Islet precursor cell (in vitro differentiated cells): ENCODE measurements around the gene HEBP1.

Source experiments
- DNase-seq: peaks from one replicate; pipeline ENCODE4 v3.0.0-alpha.2; 2018

HEBP1 gene

DNA sequence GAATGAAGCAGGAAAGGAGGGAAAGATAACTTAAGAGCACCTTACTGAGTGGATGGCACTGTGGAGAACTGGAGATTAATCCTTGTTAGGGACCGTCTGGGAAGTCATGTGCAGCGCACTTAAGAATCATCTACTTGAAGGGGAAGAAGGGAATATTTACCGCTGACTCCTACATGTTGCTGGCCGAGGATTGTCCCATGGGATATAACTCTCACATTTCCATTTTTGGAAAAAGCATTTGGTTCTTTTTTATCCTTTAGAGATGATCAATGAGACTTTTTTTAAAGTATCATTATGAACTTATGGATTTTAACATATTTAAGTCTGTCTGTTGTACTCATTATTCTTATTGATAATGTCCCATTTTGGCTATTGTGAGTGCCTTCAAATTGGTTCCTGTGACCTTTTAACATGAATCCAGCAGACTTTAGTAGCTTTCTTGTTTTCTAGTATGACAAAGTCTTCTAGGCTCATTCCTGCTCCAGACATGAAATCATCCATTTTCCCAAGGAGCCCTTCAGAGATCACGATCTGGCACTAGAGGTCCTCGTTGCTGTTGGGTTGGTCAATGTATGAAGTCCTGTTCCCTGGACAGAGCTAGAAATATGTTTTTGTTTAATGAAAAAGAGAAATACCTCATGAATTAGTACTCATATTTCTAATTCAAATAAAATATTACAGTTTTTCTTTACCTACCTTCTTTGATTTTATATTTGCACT is 23.9 kb upstream of the HEBP1 start:
- DNase-seq: no peak

DNA sequence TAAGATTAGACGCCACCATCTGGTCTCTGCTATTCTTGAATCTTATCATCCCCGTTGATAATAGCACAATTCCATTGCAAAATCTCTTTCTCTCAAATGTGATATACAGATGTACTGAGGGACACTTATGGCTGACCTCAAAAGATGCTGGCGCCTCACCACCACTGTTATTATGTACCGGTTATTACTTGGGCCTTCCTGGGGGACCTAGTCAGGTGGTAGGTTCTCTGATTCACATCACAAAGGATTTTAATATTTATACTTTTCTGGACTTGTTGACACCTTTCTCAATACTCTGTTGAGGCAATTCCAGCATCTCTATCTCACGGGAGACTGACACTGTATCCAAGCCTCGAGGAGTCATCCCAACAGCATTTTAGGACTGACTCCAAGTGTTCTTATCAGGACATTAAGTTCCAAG is 22.8 kb upstream of the HEBP1 start:
- no peak for DNase-seq

DNA sequence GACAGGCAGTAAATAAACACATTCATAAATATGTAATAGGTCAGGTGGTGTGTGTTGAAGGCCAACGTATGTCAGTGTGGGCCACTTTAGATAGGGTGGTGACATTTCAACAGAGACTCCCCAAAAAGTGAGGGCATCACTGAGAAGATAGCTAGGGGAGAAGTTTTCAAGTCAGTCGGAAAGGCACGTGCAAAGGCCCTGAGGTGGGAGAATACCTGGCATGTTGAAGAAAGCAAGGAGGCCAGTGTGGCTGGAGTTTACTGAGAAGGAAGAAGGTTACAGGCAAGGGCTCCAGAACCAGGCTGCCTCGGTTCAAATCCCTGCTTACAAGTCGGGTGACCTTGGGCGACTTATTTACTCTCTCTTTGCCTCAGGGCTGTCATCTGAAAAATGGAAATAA is 11.0 kb upstream of the HEBP1 start:
- no peak for DNase-seq

DNA sequence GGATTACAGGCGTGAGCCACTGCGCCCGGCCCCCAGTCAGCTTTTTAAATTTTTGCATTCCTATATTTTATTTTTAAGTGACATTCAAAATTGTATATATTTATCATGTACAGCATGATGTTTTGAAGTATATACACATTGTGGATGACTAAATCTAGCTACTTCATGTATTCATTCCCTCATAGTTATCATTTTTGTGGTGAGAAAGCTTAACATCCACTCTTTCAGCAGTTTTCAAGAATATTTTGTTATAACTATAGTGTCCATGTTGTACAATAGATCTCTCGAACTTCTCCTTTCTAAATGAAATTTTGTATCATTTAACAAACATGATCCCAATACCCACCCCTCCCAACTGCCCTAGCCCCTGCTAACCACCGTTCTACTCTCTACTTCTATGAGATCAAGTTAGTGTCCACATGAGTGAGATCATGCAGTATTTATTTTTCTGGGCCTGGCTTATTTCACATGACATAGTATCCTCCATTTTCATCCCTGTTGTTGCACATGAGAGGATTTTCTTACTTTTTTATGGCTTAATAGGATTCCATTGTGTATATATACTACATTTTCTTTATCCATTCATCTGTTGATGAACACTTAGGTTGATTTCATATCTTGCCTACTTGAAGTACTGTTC is 8.8 kb upstream of the HEBP1 start:
- DNase-seq: no peak

DNA sequence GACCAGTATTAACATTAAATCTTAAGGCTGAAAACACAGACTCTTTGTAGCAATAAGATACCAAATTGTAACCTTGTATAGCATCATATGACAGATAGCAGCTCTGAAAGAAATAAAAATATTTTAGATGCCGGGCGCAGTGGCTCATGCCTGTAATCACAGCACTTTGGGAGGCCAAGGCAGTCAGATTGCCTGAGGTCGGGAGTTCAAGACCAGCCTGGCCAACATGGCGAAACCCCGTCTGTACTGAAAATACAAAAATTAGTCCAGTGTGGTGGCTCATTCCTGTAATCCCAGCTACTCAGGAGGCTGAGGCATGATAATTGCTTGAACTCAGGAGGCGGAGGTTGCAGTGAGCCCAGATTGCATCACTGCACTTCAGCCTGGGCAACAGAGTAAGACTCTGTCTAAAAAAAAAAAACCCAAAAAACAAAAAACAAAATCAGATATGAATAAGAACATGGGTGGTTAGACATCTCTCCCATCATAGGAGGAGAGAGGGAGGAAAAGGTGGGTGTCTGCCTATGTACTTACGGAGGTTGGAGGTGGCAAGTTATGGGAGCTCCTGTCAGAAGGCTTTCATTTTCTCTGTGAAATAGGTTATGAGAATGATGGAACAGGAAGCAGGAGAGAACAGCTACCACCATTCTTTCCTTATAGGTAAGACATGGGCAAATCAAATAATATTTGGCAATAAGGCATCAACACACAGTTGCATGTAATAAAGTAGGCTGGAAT is 7.6 kb upstream of the HEBP1 start:
- DNase-seq: no peak

DNA sequence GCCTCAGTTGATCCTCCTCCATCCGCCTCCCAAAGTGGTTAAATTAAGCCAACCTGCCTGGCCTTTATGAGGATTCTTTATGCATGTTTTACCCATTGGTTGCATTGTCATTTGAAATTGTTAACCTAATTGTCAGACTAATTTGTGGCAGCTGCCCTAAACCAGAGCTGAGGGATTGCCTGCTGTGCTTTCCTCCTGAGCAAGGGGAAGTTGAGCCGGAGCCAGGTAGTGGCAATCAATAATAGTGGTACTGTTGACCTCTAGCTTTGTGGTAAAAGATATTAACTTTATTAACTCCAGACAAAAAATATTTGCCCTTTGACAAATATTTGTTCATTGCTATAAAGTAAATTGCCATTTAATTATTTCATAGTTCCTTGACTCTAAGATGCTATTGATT is 5.6 kb upstream of the HEBP1 start:
- DNase-seq: no peak

DNA sequence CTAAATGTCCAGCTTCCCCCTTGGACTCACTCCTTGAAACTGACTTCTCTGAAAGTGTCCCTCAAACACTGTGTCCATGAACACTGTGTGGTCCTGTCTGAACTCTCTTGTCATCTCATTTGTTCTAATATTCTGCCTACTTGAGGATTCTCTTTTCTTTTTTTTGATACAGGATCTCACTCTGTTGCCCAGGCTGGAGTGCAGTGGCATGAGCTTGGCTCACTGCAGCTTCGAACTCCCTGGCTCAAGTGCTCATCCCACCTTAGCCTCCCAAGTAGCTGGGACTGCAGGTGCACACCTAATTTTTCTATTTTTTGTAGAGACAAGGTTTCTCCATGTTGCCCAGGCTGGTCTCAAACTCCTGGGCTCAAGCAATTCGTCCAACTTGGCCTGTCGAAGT is 4.9 kb upstream of the HEBP1 start:
- DNase-seq: no peak

DNA sequence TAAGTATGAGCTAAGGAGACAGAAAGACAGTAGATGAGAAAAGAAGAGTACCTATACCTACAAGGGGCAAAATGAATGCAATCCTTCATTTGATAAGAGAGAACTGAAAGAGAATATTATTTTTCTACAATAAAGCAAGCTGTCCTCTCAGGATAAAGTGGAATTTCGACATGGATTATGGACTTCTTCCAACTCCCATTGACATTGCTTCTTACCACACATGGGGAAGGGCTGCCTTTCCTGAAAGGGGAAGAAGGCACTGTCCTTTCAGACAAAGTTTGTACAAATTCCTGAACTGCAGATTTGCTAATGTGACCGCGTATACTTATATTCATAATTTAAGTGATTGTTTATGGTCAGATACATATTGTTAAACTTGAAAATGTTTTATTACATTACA is 4.3 kb upstream of the HEBP1 start:
- no peak for DNase-seq

DNA sequence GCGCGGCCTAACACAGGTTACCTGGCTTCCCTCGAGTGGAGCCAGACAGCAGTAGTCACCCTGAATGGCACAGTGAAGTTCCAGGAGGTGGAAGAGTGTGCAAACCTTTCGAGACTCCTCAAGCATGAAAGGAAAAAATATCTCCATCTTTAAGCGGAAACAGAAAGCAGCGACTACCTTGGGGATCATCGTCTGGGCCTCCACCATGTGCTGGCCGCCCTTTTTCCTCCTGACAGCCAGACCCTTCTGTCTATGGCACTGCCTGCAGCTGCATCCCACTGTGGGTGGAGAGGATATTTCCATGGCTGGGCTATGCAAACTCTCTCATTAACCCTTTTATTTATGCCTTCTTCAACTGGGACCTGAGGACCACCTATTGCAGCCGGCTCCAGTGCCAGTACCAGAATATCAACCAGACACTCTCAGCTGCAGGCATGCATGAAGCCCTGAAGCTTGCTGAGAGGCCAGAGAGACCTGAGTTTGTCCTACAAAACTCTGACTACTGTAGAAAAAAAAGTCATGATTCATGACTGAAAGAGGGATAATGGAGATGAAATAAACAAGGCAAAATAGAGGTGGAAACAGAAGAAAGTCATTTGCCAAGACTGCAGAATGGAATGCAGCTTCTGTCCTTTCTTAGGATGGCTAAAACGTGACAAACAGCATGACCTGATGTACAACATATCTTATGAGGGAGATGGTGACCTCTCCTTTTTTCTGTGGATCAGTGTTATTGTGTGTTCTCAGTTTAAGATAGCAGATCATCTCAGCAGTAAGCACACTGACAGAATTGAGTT is 2.4 kb upstream of the HEBP1 start:
- no peak for DNase-seq

DNA sequence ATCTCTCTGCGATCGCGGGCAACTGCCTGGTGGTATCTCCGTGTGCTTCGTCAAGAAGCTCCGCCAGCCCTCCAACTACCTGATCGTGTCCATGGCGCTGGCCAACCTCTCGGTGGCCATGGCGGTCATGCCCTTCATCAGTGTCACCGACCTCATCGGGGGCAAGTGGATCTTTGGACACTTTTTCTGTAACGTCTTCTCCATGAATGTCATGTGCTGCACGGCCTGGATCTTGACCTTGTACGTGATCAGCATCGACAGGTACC is 1.6 kb upstream of the HEBP1 start:
- no peak for DNase-seq

DNA sequence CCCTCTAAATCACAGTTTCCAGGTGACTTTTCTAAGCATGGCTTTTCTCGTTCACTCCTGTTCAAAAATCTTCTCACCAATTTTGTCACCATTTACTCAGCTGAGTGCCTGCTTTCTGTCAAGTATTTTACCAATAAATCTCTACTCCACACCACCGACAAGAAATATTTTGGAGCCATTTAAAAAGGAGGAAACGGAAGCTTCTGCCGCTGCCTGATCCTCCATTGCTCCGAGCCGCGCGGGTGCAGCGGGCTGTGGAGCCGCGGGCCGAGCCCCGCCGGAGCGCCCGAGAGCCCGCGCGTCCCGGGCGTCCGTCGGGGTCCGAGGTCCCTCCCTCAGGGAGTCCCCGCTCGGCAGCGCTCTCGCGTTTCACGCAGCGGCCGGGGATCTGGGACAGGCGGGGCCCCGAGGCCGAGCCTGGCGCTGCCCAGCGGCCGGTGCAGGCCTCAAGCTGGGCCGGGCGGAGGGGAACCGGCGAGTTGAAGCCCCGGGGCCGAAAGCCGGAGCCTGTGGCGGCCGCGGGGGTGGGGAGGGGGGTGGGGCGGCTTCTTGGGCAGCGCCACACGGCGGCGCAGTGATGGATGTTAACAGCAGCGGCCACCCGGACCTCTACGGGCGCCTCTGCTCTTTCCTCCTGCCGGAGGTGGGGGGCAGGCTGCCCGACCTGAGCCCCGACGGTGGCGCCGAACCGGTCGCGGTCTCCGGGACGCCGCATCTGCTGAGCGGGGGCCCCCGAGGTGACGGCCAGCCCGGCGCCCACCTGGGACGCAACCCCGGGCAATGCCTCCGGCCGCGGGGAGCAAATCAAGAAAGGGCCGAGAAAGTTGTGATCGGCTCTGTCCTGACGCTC is 1.1 kb upstream of the HEBP1 start:
- peak; percentile 89 for DNase-seq

DNA sequence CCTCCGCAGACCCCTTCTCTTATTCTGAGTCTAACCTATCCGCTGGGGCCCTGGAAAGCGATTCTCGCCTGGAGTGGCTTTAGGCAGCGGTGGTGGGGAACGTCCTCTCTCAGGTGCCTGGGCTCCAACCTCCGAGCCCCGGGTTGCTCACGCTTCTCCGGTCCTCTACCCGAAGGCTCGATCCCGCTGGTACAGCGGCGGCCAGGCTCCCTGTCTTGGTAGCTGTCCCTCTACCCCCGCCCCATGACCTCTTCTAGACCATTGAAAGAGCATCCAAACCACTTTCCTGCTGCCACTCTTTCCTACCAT is 505 bp upstream of the HEBP1 start:
- DNase-seq: no peak

DNA sequence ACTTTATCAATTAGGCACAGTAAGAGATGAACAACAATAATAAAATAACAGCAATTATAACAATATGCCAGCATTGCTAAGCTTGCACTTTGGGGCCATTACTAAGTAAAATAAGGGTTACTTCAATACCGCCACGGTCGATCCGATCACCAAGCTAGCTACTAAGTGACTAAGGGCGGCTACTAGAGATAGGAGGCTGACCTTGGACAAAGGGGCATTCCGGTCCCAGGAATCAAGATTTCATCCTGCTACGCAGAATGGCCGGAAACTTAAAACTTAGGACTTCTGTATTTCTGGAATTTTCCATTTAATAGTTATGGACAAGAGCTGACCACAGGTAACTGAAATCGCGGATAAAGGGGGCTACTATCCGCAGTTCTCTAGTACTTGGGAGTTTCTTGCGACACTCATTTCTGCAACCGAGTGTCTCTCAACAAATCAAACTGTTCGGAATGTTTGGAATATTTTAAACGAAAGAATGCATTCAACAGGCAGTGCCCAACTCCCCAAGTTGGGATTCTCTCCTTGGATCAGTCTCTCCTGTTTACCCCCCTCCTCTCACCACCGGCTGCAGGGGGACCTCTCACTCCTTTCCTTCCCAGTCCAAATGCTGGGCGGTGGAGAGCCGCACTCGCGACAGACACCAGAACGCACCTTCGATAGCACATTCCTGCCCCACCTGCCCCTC is 650 bp downstream of the HEBP1 start:
- no peak for DNase-seq

DNA sequence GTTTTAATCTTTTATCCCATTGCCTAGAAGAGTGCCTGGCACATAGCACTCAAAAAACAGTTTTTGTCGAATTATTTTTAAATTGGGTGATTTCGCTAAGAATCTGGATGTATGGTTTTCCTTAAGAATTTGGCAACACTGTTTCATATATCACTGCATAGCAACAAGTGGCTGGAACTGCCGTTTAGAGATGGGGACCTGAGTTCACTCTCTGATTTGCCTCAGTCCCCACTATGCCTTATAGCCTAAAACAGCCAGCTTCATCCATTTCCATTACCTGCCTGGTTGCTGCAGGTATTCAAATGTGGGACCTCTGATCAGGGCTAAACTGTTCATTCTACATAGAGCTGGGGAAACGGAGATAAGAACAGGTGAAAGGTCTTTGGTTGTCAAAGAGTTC is 1.8 kb downstream of the HEBP1 start:
- DNase-seq: no peak

DNA sequence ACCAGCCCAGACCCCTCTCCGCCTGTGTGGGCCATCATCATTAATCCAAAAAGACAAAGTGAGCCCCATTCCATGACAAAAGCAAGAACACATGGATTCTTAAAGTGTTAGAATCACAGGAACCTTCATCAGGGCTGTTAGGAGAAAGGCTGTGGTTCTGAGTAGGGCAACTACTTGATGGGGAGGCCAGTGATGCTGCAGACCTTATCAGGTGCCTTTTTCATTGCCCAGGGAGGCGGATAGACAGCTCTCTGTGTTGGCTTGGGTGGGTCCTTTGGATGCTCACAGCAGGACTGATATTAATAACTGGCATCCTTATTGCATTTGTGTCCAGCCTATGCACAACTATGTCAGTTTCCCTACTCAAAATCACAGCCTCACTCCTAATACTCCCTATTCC is 2.3 kb downstream of the HEBP1 start:
- no peak for DNase-seq

DNA sequence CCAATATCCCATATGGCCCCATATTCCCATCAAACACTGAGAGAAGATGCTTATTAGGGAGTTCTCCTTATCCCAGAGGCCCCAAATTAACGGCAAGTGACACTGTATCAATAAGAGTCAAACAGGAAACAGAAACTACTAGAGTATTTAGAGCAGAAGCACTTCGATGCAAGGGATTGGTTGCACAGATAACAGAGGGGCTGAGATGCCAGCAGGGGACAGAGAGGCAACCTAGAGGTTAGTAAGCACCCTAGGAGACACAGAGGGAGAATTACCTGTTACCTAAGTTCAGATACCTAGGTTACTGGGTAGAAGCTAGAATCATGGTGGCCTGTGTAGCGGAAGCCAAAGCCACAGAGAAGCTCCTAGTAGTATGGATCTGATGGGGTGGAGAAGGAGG is 2.9 kb downstream of the HEBP1 start:
- DNase-seq: no peak

DNA sequence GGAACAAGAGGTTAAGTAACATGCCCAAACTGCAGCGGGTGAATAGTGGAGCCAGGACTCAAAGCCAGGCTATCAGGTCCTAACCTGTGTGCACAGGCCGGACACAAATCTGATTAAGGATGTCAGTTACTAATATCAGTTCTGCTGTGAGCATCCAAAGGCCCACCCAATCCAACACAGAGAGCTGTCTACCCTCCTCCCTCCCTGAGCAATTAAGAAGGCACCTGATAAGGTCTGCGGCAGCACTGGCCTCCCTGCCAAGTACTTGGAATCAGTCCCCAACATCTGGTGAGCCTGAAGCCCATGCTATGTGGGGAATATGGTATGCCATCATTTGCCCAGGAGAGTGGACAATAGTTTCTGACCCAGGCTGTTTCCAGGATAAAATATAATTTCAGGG is 3.9 kb downstream of the HEBP1 start:
- DNase-seq: no peak

DNA sequence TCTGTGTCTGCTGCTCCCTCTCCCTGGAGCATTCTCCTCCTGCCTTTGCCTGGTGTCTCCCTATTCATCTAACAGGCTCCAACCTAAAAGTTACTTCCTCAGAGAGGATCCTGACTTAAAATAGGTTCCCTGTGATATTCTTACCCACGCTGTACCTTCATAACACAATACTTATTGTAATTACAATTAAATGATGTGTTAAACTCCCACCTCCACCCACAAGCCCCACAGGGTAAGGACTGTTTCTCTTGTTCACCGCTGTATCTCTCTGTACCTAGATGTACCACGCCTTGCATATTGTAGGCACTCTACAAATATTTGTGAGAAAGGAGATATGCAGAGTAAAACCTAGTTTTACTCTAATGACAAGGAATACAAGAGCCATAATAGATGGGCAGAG is 5.0 kb downstream of the HEBP1 start:
- no peak for DNase-seq

DNA sequence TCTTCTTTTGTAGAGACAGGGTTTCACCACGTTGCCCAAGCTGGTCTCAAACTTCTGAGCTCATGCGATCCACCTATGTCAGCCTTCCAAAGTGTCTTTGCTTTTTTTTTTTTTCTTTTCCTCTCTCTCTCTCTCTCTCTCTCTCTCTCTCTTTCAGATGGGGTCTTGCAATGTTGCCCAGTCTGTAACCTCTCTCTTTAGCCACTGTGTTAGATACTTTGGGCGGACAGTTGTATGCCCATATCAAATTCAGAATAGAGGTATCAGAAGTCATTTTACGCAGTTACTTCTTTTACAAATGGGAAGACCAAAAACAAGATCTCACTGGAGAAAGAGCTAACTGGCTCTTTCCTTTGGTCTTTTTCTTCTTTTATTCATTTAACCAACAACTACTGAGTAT is 6.7 kb downstream of the HEBP1 start:
- no peak for DNase-seq

DNA sequence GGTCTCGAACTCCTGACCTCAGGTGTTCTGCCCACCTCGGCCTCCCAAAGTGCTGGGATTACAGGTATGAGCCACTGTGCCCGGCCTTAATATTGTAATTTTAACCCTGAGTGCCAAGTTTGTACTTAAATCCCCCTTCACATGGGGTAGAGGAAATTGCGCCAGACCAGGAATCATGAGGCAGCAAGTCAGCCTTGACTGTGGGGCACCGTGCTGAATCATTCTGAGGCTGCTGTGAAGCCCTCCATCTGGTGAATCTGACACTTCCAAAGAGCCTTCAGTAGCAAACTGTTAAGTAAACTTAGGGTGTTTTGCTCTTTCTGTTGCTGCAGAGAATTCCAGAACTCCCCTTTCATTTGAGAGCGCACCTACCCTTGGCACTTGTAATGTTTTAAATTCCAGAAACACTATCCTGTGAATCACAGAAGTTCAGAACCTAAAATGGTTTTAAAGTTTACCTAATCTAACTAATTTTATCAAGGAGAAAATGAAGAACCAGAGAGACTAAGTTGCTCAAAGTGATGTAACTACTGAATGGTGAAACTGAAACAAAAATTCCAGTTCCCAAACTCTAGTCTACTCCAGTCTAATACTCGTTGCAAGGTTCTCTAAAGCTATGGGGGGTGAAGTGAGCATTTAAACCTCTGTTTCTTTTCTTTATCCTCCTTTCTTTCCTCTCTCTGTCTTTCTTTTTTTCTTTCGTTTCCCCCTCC is 7.5 kb downstream of the HEBP1 start:
- no peak for DNase-seq

DNA sequence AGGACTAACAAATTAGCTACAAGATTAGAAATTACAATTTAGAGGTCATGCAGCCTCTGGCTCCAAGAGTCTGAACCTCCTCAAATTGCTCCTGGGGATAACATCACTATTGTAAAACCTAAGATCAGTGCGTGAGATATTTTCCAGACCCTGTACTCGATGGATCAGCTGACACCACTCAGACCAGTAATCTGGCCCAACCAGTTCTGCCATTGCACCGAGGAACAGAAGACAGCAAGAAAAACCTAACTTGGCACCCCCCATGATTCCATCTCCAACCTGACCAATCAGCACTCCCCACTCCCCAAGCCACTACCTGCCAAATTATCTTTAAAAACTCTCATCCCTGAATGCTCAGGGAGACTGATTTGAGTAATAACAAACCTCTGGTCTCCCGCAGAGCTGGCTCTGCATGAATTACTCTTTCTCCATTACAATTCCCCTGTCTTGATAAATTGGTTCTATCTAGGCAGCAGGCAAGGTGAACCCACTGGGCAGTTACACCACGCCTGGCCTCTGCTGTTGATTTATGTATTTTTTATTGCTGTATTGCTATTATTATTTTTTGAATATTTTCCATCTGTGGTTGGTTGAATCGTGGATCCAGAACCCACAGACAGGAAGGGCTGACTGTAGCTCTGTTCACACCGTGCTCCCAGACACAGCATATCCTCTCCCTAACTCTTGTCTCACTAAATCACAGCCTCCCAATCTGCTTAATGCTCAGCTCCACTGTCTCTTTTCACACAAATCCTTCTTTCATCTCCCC is 9.2 kb downstream of the HEBP1 start:
- DNase-seq: peak; percentile 97
